H9 (cell line): ENCODE results near the gene THSD4. TPM values are rescaled to one million over a fixed set of nuclear protein-coding genes. Genes with fewer than 3 reads are reported as not detected.

ENCODE experiments used
- DNase-seq: peaks from one replicate; pipeline ENCODE4 v3.0.0-alpha.2; 2017
- H2AFZ ChIP-seq: one replicate; pipeline ENCODE4 v1.6.1; 2013; ENCODE audit warnings: mild to moderate bottlenecking, low read length, control low read depth, moderate library complexity
- H2AK5ac ChIP-seq: 2 replicates; pipeline ENCODE4 v1.6.1; 2013; ENCODE audit warnings: low read length, control low read depth, mixed read lengths; ENCODE audit not compliant: insufficient read length
- H2BK120ac ChIP-seq: one replicate; pipeline ENCODE4 v1.6.1; 2013; ENCODE audit warnings: low read depth, mild to moderate bottlenecking, low read length, control low read depth, inconsistent platforms; ENCODE audit not compliant: poor library complexity, severe bottlenecking
- H2BK12ac ChIP-seq: 2 replicates; pipeline ENCODE4 v1.6.1; 2013; ENCODE audit warnings: low read length, control low read depth, mixed read lengths, low read depth; ENCODE audit not compliant: insufficient read length
- H2BK15ac ChIP-seq: 2 replicates; pipeline ENCODE4 v1.6.1; 2013; ENCODE audit warnings: low read depth, low read length, control low read depth
- H2BK20ac ChIP-seq: one replicate; pipeline ENCODE4 v1.6.1; 2013; ENCODE audit warnings: low read depth, mild to moderate bottlenecking, low read length, control low read depth, inconsistent platforms; ENCODE audit not compliant: poor library complexity, severe bottlenecking
- H2BK5ac ChIP-seq: 2 replicates; pipeline ENCODE4 v1.6.1; 2013; ENCODE audit warnings: low read length, control low read depth, mixed read lengths; ENCODE audit not compliant: insufficient read length
- H3K14ac ChIP-seq: 2 replicates; pipeline ENCODE4 v1.6.1; 2013; ENCODE audit warnings: low read length, control low read depth; ENCODE audit not compliant: insufficient read depth
- H3K18ac ChIP-seq: 2 replicates; pipeline ENCODE4 v1.6.1; 2013; ENCODE audit warnings: low read depth, mild to moderate bottlenecking, mixed read lengths, low read length, control low read depth; ENCODE audit not compliant: insufficient read length
- H3K23ac ChIP-seq: 2 replicates; pipeline ENCODE4 v1.6.1; 2013; ENCODE audit warnings: low read length, control low read depth, mixed read lengths, low read depth; ENCODE audit not compliant: insufficient read length
- H3K23me2 ChIP-seq: 2 replicates; pipeline ENCODE4 v1.6.1; 2013; ENCODE audit warnings: low read depth, mild to moderate bottlenecking, mixed read lengths, low read length, control low read depth; ENCODE audit not compliant: insufficient read length, poor library complexity, severe bottlenecking
- H3K27ac ChIP-seq: 2 replicates; pipeline ENCODE4 v1.5.1; 2013; ENCODE audit warnings: low read length, control low read depth, mixed read lengths, low read depth; ENCODE audit not compliant: insufficient read length
- H3K27me3 ChIP-seq: 2 replicates; pipeline ENCODE4 v1.6.1; 2013; ENCODE audit warnings: low read length, control low read depth, inconsistent platforms; ENCODE audit not compliant: insufficient read depth
- H3K4ac ChIP-seq: 2 replicates; pipeline ENCODE4 v1.6.1; 2013; ENCODE audit warnings: low read depth, mild to moderate bottlenecking, control low read depth, inconsistent platforms, low read length, moderate library complexity
- H3K4me1 ChIP-seq: 2 replicates; pipeline ENCODE4 v1.6.1; 2013; ENCODE audit warnings: low read length, control low read depth, inconsistent platforms; ENCODE audit not compliant: insufficient read depth
- H3K4me2 ChIP-seq: 2 replicates; pipeline ENCODE4 v1.6.1; 2013; ENCODE audit warnings: low read length, control low read depth, mixed read lengths; ENCODE audit not compliant: insufficient read length, insufficient read depth
- H3K56ac ChIP-seq: 2 replicates; pipeline ENCODE4 v1.6.1; 2013; ENCODE audit warnings: low read depth, mild to moderate bottlenecking, mixed read lengths, low read length, control low read depth; ENCODE audit not compliant: insufficient read length
- H3K79me1 ChIP-seq: 2 replicates; pipeline ENCODE4 v1.6.1; 2013; ENCODE audit warnings: low read depth, mild to moderate bottlenecking, moderate library complexity, low read length, control low read depth, inconsistent platforms; ENCODE audit not compliant: insufficient read depth, poor library complexity, severe bottlenecking
- H3K79me2 ChIP-seq: 2 replicates; pipeline ENCODE4 v1.6.1; 2013; ENCODE audit warnings: low read length, control low read depth, inconsistent platforms; ENCODE audit not compliant: insufficient read depth
- H3K9ac ChIP-seq: 2 replicates; pipeline ENCODE4 v1.6.1; 2013; ENCODE audit warnings: low read length, control low read depth, mixed read lengths; ENCODE audit not compliant: insufficient read length; ENCODE audit errors: extremely low read depth
- H3K9me3 ChIP-seq: one replicate; pipeline ENCODE4 v1.6.1; 2013; ENCODE audit warnings: low read depth, low read length, inconsistent platforms; ENCODE audit not compliant: control insufficient read depth
- H3T11ph ChIP-seq: one replicate; pipeline ENCODE4 v1.6.1; 2013; ENCODE audit warnings: mild to moderate bottlenecking, low read length, control low read depth, inconsistent platforms
- H4K20me1 ChIP-seq: one replicate; pipeline ENCODE4 v1.6.1; 2013; ENCODE audit not compliant: control insufficient read depth, insufficient read length, insufficient read depth
- H4K5ac ChIP-seq: 2 replicates; pipeline ENCODE4 v1.6.1; 2013; ENCODE audit warnings: low read depth, mild to moderate bottlenecking, mixed read lengths, low read length, control low read depth; ENCODE audit not compliant: insufficient read length
- H4K8ac ChIP-seq: replicated peaks from 2 replicates; pipeline ENCODE4 v1.6.1; 2013; ENCODE audit warnings: low read length, control low read depth, mixed read lengths, low read depth; ENCODE audit not compliant: insufficient read length
- H4K91ac ChIP-seq: 2 replicates; pipeline ENCODE4 v1.6.1; 2013; ENCODE audit warnings: low read depth, mild to moderate bottlenecking, moderate library complexity, mixed read lengths, low read length, control low read depth; ENCODE audit not compliant: insufficient read length
- H3K27ac Mint-ChIP-seq, 3 experiments: 2 replicates in 2 of 3; 3 replicates in 1 of 3; pipeline ENCODE4 v1.8.0; 2020 to 2021; ENCODE audit warnings: mixed read lengths in 3 of 3, mild to moderate bottlenecking in 1 of 3, moderate library complexity in 1 of 3
- H3K27me3 Mint-ChIP-seq: 2 replicates; pipeline ENCODE4 v1.8.0; 2021; ENCODE audit warnings: low read depth, mild to moderate bottlenecking, moderate library complexity, mixed read lengths
- H3K36me3 Mint-ChIP-seq, 3 experiments: 2 replicates in 2 of 3; 3 replicates in 1 of 3; pipeline ENCODE4 v1.8.0; 2020 to 2021; ENCODE audit warnings: low read depth in 3 of 3, mixed read lengths in 3 of 3; ENCODE audit not compliant: insufficient read depth in 1 of 3
- H3K4me1 Mint-ChIP-seq, 2 experiments: 2 replicates each; pipeline ENCODE4 v1.8.0; 2020; ENCODE audit warnings: mixed read lengths in 2 of 2
- H3K4me3 Mint-ChIP-seq, 2 experiments: 2 replicates in 1 of 2; 3 replicates in 1 of 2; pipeline ENCODE4 v1.8.0; 2020 to 2021; ENCODE audit warnings: mild to moderate bottlenecking in 2 of 2, mixed read lengths in 2 of 2, moderate library complexity in 1 of 2
- H3K9me3 Mint-ChIP-seq, 2 experiments: 2 replicates in 1 of 2; 3 replicates in 1 of 2; pipeline ENCODE4 v1.8.0; 2020; ENCODE audit warnings: mild to moderate bottlenecking in 2 of 2, mixed read lengths in 2 of 2, moderate library complexity in 1 of 2
- CTCF ChIP-seq: fragments of 200-600 bp; sonication (generic); conservative IDR thresholded peaks from 3 replicates; pipeline ENCODE4 v1.8.0; 2021; ENCODE audit warnings: antibody characterized with exemption, mild to moderate bottlenecking
- total RNA-seq: library from RNA; stranded (reverse); gene quantifications from 2 replicates; pipeline ENCODE4 v1.2.1, GENCODE V29; 2021

THSD4 gene
- total RNA-seq, 1 experiment from 2014 or later = 5.5 TPM

- Histone ChIP-seq H3K27me3 (no peaks in the 10 kb centered on the region), H3K79me1 (no peaks in the 10 kb centered on the region), H3K27ac (no peak overlapping the region), H4K91ac (no peak overlapping the region), H3K9me3 (no peaks in the 10 kb centered on the region), H4K5ac (no peak overlapping the region), H3K18ac (no peak overlapping the region), H3K9ac (no peak overlapping the region), H2BK20ac (no peak overlapping the region), H3K14ac (no peak overlapping the region), H2BK15ac (no peak overlapping the region), H3T11ph (no peak overlapping the region), H2BK120ac (no peak overlapping the region), H4K8ac (no peak overlapping the region), H3K56ac (no peak overlapping the region), H2AK5ac (no peak overlapping the region), H3K4me2 (no peak overlapping the region), H2AFZ (no peak overlapping the region), H4K20me1 (no peaks in the 10 kb centered on the region), H3K4ac (no peak overlapping the region), H3K79me2 (no peaks in the 10 kb centered on the region), H3K4me1 (no peaks in the 10 kb centered on the region), H2BK5ac (no peak overlapping the region), H3K23ac (no peak overlapping the region), H3K23me2 (no peaks in the 10 kb centered on the region), H2BK12ac (no peak overlapping the region)
- Mint-ChIP-seq H3K27ac (no peak overlapping the region), H3K27me3 (no peaks in the 10 kb centered on the region), H3K4me1 (peaks cover 11 to 17% of the 10 kb centered on the region in 2 experiments), H3K9me3 (no peaks in the 10 kb centered on the region), H3K36me3 (no peaks in the 10 kb centered on the region), H3K4me3 (no peak overlapping the region)
- no peak for DNase-seq
- no peak for TF ChIP-seq CTCF
Measured at GRCh38 chr15:71542836-71543235, 427.6 kb downstream of the THSD4 start.
